ENCODE measurements around the gene AARS2. TPM values are rescaled to one million over a fixed set of nuclear protein-coding genes. Genes with fewer than 3 reads are reported as not detected.
A peak's percentile ranks its signal among the peaks of the same experiment; 100 is the strongest.

AARS2 gene
- total and polyA plus RNA-seq, 9 of the 15 experiments (the other 6 are each of a cell fraction or from before 2014, with no cell fraction given): 0.97 to 34.0 (median 18.3) TPM

DNA sequence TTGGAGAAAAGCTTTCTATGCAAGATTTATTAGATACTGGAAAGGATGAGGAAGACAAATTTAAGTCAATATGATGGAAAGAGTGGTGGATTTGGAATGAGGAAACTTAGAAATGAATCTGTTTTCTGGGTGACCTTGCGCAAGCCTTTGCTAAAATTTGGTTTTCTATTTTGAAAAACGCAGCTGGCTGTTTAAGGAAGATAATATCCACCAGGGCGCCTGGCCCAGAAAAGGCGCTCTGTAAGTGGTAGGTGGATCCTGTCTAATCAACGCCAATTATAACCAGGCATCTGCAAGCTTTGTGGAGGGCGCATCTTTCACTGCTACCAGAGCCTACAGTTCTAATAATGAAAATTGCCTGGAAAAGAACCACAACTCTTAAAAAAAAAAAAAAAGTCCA lies 28.9 kb upstream of the AARS2 start (continued):
- no peak for TF ChIP-seq SP2 (IDR thresholded peaks at IDR 0.05; ENCODE audit: extremely low read depth, low read depth, low read length, poor library complexity, severe bottlenecking)

DNA sequence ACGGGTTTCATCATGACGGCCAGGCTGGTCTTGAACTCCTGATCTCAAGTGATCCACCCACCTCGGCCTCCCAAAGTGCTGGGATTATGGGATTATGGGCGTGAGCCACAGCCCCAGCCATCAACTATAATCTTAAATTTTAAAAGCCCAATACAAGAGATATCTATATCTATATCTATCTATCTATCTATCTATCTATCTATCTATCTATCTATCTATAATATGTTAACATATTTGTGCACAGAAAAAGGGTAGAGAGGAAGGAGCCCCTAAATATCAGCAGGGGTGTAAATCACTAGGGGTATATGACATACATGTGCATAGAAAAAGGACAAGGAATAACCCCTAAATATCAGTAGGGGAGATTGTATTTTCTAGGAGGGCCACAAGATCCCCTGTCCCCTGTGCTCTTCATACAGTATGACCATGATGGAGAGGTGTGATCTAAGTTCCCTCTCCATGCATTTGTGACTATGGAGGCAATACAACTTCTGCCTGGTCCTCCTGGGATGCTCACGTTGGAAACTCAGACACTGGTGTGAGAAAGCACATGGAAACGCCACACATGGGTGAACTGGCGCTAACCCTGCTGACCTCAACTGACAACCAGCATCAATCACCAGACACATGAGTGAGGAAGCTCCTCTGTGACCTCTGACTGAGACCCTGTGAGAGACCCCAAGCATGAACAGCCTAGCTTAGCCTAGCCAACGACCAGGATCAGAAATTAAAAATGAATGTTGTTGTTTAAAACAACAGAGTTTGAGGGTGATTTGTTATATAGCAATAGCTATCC lies 28.1 kb upstream of the AARS2 start:
- POLR2A ChIA-PET: interaction anchor here (0.6 to 1.3 kb wide), 4 partner anchors 9 to 357 kb away, joined by 4 to 5 read pairs (median 4); no protein-coding TSS in a partner anchor
- FAIRE-seq (no peak), ATAC-seq (no peak)

More for the DNA sequence above, 28.1 kb upstream of the AARS2 start:
- H4K20me1 ChIP-seq (replicated peaks; ENCODE audit: control insufficient read depth, insufficient read depth, low read length): no peaks in the 10 kb centered on the region
- H2AFZ ChIP-seq (ENCODE audit: low read depth, low read length): no peak overlapping the region
- H3K9ac ChIP-seq (ENCODE audit: insufficient read depth in 1 of 2, low read depth in 2 of 2, low read length in 2 of 2): no peak overlapping the region
- no peaks in the 10 kb centered on the region for H3K9me3 ChIP-seq (replicated peaks; ENCODE audit: control insufficient read depth, insufficient read depth, low read depth, low read length)
- no peak overlapping the region for H3K4me3 ChIP-seq
- no peaks in the 10 kb centered on the region for H3K36me3 ChIP-seq (ENCODE audit: control insufficient read depth, insufficient read depth, low read length)
- H3K27me3 ChIP-seq (ENCODE audit: control insufficient read depth in 2 of 2, insufficient read depth in 2 of 2, low read length in 2 of 2): peaks cover 31 to 44% of the 10 kb centered on the region in 2 experiments; a peak in 4 of 5 replicates
- CTCF ChIA-PET (ENCODE audit: low intra/inter-chr PET ratio): interaction anchor here (0.6 kb wide), 1 partner anchor 12 kb away, joined by 4 read pairs; no protein-coding TSS in a partner anchor
- H3K4me2 ChIP-seq (ENCODE audit: insufficient read depth, low read length): no peak overlapping the region
- no peaks in the 10 kb centered on the region for H3K9me1 ChIP-seq (ENCODE audit: control insufficient read depth, insufficient read depth, low read length)
- TF ChIP-seq, protein P1, sequence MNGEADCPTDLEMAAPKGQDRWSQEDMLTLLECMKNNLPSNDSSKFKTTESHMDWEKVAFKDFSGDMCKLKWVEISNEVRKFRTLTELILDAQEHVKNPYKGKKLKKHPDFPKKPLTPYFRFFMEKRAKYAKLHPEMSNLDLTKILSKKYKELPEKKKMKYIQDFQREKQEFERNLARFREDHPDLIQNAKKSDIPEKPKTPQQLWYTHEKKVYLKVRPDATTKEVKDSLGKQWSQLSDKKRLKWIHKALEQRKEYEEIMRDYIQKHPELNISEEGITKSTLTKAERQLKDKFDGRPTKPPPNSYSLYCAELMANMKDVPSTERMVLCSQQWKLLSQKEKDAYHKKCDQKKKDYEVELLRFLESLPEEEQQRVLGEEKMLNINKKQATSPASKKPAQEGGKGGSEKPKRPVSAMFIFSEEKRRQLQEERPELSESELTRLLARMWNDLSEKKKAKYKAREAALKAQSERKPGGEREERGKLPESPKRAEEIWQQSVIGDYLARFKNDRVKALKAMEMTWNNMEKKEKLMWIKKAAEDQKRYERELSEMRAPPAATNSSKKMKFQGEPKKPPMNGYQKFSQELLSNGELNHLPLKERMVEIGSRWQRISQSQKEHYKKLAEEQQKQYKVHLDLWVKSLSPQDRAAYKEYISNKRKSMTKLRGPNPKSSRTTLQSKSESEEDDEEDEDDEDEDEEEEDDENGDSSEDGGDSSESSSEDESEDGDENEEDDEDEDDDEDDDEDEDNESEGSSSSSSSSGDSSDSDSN (IDR thresholded peaks at IDR 0.05; ENCODE audit: borderline replicate concordance in 1 of 2, low read depth in 2 of 2, low read length in 2 of 2): no peak
- TF ChIP-seq MEIS2 (IDR thresholded peaks at IDR 0.05; ENCODE audit: partially characterized antibody): peak; percentile 77
- TF ChIP-seq, protein P2, sequence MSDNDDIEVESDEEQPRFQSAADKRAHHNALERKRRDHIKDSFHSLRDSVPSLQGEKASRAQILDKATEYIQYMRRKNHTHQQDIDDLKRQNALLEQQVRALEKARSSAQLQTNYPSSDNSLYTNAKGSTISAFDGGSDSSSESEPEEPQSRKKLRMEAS (CRISPR knock-in tag; IDR thresholded peaks at IDR 0.05): peak; percentile 40; the same call in 1 of the 2 replicates
- TF ChIP-seq L3MBTL2 (IDR thresholded peaks at IDR 0.05): no peak
- peak; percentile 95 for TF ChIP-seq DACH1 (IDR thresholded peaks at IDR 0.05; ENCODE audit: partially characterized antibody)
- TF ChIP-seq ZBTB7A (IDR thresholded peaks at IDR 0.05; ENCODE audit: borderline replicate concordance, control insufficient read depth, low read depth, low read length): 0 out of 2 replicates have a peak, but pooled peaks have one; percentile 27
- no peak for TF ChIP-seq GTF2E2 (tag; IDR thresholded peaks at IDR 0.05)
- 7% methylated on average over 8 of the region's 8 CpGs for WGBS (ENCODE audit: insufficient coverage, low coverage, missing lambda C conversion rate)
- H3K79me2 ChIP-seq (ENCODE audit: control insufficient read depth, insufficient read depth, low read length): no peaks in the 10 kb centered on the region
- in situ Hi-C loops (cut with MboI): loop anchor here (5.0 kb wide), 1 partner anchor 74 kb away; the partner anchor contains the start of gene NFKBIE
- DNase-seq (ENCODE audit: extremely low read depth in 1 of 4, low spot score in 3 of 4): no peak
- BruUV-seq (replicated peaks): no TSS peak
- H3K27ac ChIP-seq (ENCODE audit: extremely low read depth, low read depth, low read length): no peak overlapping the region
- peaks cover 5 to 11% of the 10 kb centered on the region in 2 experiments; a peak in 3 of 5 replicates for H3K4me1 ChIP-seq (replicated peaks in 1 of 2; ENCODE audit: control insufficient read depth in 2 of 2, insufficient read depth in 2 of 2, low read length in 2 of 2)
- intact Hi-C loops (cut with micrococcal nuclease): loop anchor here (5.0 kb wide), 1 partner anchor 116 kb away; no protein-coding TSS in a partner anchor
